ENCODE data around the gene ATOSB.
A peak's percentile ranks its signal among the peaks of the same experiment; 100 is the strongest.

ATOSB gene

GRCh38 chr9:35074141-35074540 is 41.5 kb downstream of the ATOSB start:
- DNase-seq (ENCODE audit: low read depth) = no peak
- TF ChIP-seq CTCF (IDR thresholded peaks at IDR 0.05; ENCODE audit: control insufficient read depth, extremely low read depth, insufficient read depth) = no peak

GRCh38 chr9:35073279-35073612 is 42.4 kb downstream of the ATOSB start:
- TF ChIP-seq CTCF (IDR thresholded peaks at IDR 0.05; ENCODE audit: control insufficient read depth, extremely low read depth, insufficient read depth) = no peak
- no peak for DNase-seq (ENCODE audit: low read depth)
- no peak overlapping the region for H3K4me3 ChIP-seq (ENCODE audit: low read depth, low read length)

More at GRCh38 chr9:35074141-35074540, 41.5 kb downstream of the ATOSB start:
- H3K4me3 ChIP-seq (ENCODE audit: low read depth, low read length) = no peak overlapping the region

- peak within 1 kb of the TSS; percentile 94 for H3K4me3 ChIP-seq (ENCODE audit: low read depth, low read length)
- DNase-seq (ENCODE audit: low read depth) = peak; percentile 99
- peak; percentile 19; the same call in 1 of the 2 replicates for TF ChIP-seq CTCF (IDR thresholded peaks at IDR 0.05; ENCODE audit: control insufficient read depth, extremely low read depth, insufficient read depth)
These were observed 43.0 kb downstream of the ATOSB start, which contains the start of gene VCP for GRCh38 chr9:35072461-35073278. Gene VCP (minus strand): TSS chr9:35072625. CDS start chr9:35072353, 272 bp downstream.

- peak overlapping the region; percentile 94 for H3K4me3 ChIP-seq (ENCODE audit: low read depth, low read length)
- DNase-seq (ENCODE audit: low read depth) = peak; percentile 43
- TF ChIP-seq CTCF (IDR thresholded peaks at IDR 0.05; ENCODE audit: control insufficient read depth, extremely low read depth, insufficient read depth) = peak; percentile 39
These were observed 43.7 kb downstream of the ATOSB start for GRCh38 chr9:35071814-35072460.

GRCh38 chr9:35070823-35071813 is 44.5 kb downstream of the ATOSB start:
- peak overlapping the region; percentile 94 for H3K4me3 ChIP-seq (ENCODE audit: low read depth, low read length)
- no peak for TF ChIP-seq CTCF (IDR thresholded peaks at IDR 0.05; ENCODE audit: control insufficient read depth, extremely low read depth, insufficient read depth)
- no peak for DNase-seq (ENCODE audit: low read depth)

GRCh38 chr9:35069020-35069419 is 46.6 kb downstream of the ATOSB start:
- no peak for TF ChIP-seq CTCF (IDR thresholded peaks at IDR 0.05; ENCODE audit: control insufficient read depth, extremely low read depth, insufficient read depth)
- H3K4me3 ChIP-seq (ENCODE audit: low read depth, low read length) = no peak overlapping the region
- DNase-seq (ENCODE audit: low read depth) = no peak

Measured in LNCaP clone FGC (cell line).